Left colon (tissue), 2 donors: ENCODE measurements around the gene KRTAP4-5. TPM values are rescaled to one million over a fixed set of nuclear protein-coding genes. Genes with fewer than 3 reads are reported as not detected.
"Not testable (repeated sequence)": the region's sequence is repeated elsewhere in the genome, so short reads cannot be mapped to it uniquely, and the experiment has no call there.

Source experiments
- ATAC-seq: fragments of 200-7000 bp; cut with Tn5 transposase; one replicate; pipeline ENCODE4 v1.9.1; 2020; ENCODE audit warnings: mild to moderate bottlenecking, moderate library complexity
- DNase-seq, 2 donors: peaks; one replicate each; pipeline ENCODE4 v3.0.0-alpha.2; 2020
- intact Hi-C, 2 donors: fragments of 100-400 bp; cut with DNase I in 1 of 2; cut with micrococcal nuclease in 1 of 2; formaldehyde crosslinking; loops; one replicate each; pipeline versions ENCODE4 v1.11.2 to v1.14.0; 2022; cut with DNase I, micrococcal nuclease
- total RNA-seq, 2 donors: library from RNA; stranded (reverse); fragmentation: NEBNext Ultra II Directional; extraction: Animal tissue kit (Norgen Biotek cat#: 25700); gene quantifications; one replicate each; pipeline ENCODE4 v1.2.1, GENCODE V29; 2021
- donor health status: DM: no; HTN: no; CAD: no.
- donor health status: DM: yes; HTN: yes; CAD: no.

KRTAP4-5 gene
- total RNA-seq, 2 donors from 2014 or later = not detected

- intact Hi-C loops = no loop called here
- DNase-seq (no peak), ATAC-seq (no peak)
These were observed 401 bp upstream of the KRTAP4-5 start for GRCh38 chr17:41150026-41150425.

DNA sequence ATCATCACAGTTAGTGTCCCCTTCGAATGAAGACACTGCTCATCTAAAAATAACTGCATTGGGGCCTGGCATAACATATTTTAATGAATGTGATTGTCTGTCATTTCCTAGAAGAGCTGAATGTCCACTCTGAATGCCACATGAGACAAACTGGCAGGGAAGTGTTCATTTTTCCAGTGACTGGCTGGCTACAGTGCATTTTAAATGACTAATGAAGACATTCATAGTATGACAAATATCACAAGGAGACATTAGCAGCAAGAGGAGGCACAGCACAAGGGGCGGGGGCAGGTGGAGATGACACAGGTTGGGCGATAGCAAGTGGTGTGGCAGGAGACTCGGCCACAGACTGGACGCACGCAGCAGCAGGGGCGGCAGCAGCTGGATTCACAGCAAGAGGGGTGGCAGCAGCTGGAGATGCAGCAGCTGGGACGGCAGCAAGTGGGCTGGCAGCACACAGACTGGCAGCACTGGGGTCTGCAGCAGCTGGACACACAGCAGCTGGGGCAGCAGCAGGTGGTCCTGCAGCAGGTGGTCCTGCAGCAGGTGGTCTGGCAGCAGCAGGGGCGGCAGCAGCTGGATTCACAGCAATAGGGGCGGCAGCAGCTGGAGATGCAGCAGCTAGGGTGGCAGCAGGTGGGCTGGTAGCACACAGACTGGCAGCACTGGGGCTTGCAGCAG lies 514 bp downstream of the KRTAP4-5 start:
- DNase-seq, intact Hi-C loops, ATAC-seq: not testable (repeated sequence)

GRCh38 chr17:41147531-41148204 lies 2.0 kb downstream of the KRTAP4-5 start:
- DNase-seq = no peak
- intact Hi-C loops = no loop called here
- ATAC-seq = no peak

DNA sequence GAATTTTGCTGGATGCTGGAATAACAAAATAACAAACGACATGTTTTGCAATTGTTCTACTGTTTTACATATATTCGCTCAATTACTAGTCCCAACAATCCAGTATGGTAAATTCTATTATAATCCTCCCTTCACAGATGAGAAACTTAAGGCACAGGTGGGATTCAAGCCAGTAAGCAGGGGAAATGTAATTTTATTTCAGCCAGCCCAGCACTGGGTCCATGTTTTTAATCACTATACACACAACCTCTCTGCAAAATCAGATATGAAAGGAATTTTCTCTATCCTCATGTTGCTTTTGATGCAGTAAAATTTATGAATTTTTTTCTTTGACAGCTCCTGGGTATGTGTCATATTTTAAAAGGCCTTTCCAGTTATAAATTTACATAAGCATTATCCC lies 4.4 kb downstream of the KRTAP4-5 start:
- DNase-seq (no peak), ATAC-seq (no peak)
- intact Hi-C loops = no loop called here

- intact Hi-C loops = no loop called here
- no peak for DNase-seq
- ATAC-seq = no peak
These were observed 4.8 kb downstream of the KRTAP4-5 start for GRCh38 chr17:41144846-41145245.

GRCh38 chr17:41141361-41141760 lies 8.3 kb downstream of the KRTAP4-5 start:
- DNase-seq = no peak
- intact Hi-C loops = no loop called here
- ATAC-seq = no peak

GRCh38 chr17:41140360-41141131 lies 9.1 kb downstream of the KRTAP4-5 start, which contains the start of gene KRTAP4-6:
Gene KRTAP4-6, minus strand, starts transcription at chr17:41140544. Its CDS starts 57 bp downstream, at chr17:41140487.
- no peak for DNase-seq
- no peak for ATAC-seq
- intact Hi-C loops = no loop called here

GRCh38 chr17:41139865-41140264 lies 9.8 kb downstream of the KRTAP4-5 start:
- DNase-seq, intact Hi-C loops, ATAC-seq: not testable (repeated sequence)

GRCh38 chr17:41133880-41134735 lies 15.5 kb downstream of the KRTAP4-5 start:
- ATAC-seq (no peak), DNase-seq (no peak)
- intact Hi-C loops = no loop called here

DNA sequence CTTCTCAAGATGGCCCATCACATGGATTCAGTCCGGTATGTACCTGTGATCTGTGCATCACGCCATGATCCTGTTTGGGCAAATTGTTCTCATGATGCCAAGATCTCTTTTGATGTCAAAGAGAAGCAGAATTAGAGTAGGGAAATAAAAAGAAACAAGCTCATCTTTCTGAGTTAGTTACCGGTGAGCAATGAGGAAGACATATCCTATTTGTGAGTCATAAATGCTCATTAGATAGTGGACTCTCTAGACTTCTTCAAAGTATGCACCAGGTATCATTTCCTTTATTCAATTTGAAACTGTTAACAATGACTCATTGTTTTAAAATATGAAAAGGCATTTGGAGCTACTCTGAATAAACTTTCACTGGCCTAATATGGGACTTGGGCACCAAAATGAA lies 17.6 kb downstream of the KRTAP4-5 start:
- no peak for ATAC-seq
- no peak for DNase-seq
- intact Hi-C loops = no loop called here

DNA sequence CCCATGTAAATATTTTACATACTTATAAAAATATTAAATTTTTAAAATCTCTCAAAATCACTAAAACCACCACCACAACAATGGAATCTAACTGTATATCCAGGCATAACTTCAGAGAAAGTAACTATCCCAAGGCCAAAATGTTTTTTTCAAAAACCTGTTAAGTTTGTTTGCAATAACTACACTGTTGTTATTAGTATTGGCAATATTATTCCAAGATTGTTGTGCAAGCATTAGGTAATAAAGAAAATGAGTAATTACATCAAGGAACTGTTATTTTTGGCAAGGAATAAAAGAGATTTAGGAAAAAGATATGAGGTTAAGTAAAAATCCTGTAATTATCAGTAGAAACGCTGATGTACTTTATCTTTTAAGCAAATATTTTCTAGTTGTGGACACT lies 22.3 kb downstream of the KRTAP4-5 start:
- intact Hi-C loops = no loop called here
- no peak for DNase-seq
- ATAC-seq = no peak

GRCh38 chr17:41126412-41126811 lies 23.2 kb downstream of the KRTAP4-5 start:
- DNase-seq = no peak
- ATAC-seq = no peak
- intact Hi-C loops = no loop called here

- no peak for DNase-seq
- intact Hi-C loops = no loop called here
- no peak for ATAC-seq
These were observed 24.6 kb downstream of the KRTAP4-5 start for GRCh38 chr17:41125064-41125463.

GRCh38 chr17:41123991-41124371 lies 25.6 kb downstream of the KRTAP4-5 start, which contains the start of gene KRTAP4-12:
Gene KRTAP4-12, minus strand, starts transcription at chr17:41124182. Its CDS starts 60 bp downstream, at chr17:41124122.
- intact Hi-C loops, ATAC-seq, DNase-seq: not testable (repeated sequence)

- ATAC-seq, DNase-seq, intact Hi-C loops: not testable (repeated sequence)
These were observed 26.2 kb downstream of the KRTAP4-5 start for GRCh38 chr17:41123292-41123990.

DNA sequence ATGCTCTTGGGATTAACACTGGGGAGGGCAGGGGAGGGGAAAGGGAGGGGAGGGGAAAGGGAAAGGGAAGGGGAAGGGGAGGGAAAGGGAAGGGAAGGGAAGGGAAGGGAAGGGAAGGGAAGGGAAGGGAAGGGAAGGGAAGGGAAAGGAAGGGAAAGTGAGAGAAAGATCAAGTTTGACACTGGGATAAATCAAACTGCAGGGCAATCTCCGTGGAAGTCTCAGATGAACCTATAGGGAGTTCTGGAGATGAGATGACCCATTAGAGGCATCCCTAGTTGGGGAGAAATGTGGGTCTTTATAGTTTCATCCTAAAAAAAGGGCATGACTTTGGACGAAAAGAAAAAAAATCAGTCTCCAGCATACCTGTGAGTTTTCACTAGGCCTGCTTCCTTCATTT lies 27.9 kb downstream of the KRTAP4-5 start:
- intact Hi-C loops = no loop called here
- DNase-seq = no peak
- ATAC-seq = no peak

- intact Hi-C loops, DNase-seq, ATAC-seq: not testable (repeated sequence)
These were observed 29.6 kb downstream of the KRTAP4-5 start for GRCh38 chr17:41119696-41120690.
